ENCODE data around the gene NTRK3.

GRCh38 chr15:87952736-87953287, 303.7 kb downstream of the NTRK3 start:
- TF ChIP-seq, protein P1, sequence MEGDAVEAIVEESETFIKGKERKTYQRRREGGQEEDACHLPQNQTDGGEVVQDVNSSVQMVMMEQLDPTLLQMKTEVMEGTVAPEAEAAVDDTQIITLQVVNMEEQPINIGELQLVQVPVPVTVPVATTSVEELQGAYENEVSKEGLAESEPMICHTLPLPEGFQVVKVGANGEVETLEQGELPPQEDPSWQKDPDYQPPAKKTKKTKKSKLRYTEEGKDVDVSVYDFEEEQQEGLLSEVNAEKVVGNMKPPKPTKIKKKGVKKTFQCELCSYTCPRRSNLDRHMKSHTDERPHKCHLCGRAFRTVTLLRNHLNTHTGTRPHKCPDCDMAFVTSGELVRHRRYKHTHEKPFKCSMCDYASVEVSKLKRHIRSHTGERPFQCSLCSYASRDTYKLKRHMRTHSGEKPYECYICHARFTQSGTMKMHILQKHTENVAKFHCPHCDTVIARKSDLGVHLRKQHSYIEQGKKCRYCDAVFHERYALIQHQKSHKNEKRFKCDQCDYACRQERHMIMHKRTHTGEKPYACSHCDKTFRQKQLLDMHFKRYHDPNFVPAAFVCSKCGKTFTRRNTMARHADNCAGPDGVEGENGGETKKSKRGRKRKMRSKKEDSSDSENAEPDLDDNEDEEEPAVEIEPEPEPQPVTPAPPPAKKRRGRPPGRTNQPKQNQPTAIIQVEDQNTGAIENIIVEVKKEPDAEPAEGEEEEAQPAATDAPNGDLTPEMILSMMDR (IDR thresholded peaks at IDR 0.05) = no peak
- TF ChIP-seq POLR2AphosphoS5 (IDR thresholded peaks at IDR 0.05) (no peak), POLR2A (IDR thresholded peaks at IDR 0.05) (no peak)

Data from prostate gland (tissue), 2 donors.